Head of caudate nucleus (tissue), 42 donors: ENCODE data around the gene SLC5A6.
A peak's percentile ranks its signal among the peaks of the same experiment; 100 is the strongest.

Experiments
- DNase-seq, 42 donors: peaks; one replicate each; pipeline versions ENCODE4 v3.0.0 to v3.0.0-alpha.2; 2020 to 2021; ENCODE audit warnings: mixed read lengths in 7 of 42
- intact Hi-C: fragments of 100-400 bp; cut with DNase I; formaldehyde crosslinking; loops from one replicate; pipeline ENCODE4 v1.15.0; 2022

Gene SLC5A6

GRCh38 chr2:27154488-27154887, 57.6 kb downstream of the SLC5A6 start:
- intact Hi-C loops = no loop called here
- peak in 1 of 42 donors; percentile 0 for DNase-seq

- intact Hi-C loops = no loop called here
- DNase-seq = peak in 1 of 42 donors; percentile 28
These were observed 59.1 kb downstream of the SLC5A6 start for GRCh38 chr2:27152796-27153464.

- no peak for DNase-seq
- intact Hi-C loops = no loop called here
These were observed 59.8 kb downstream of the SLC5A6 start for GRCh38 chr2:27152102-27152795.

- intact Hi-C loops = no loop called here
- no peak for DNase-seq
These were observed 61.3 kb downstream of the SLC5A6 start for GRCh38 chr2:27150639-27151230.
